Measurements from ENCODE around the gene CLOCK.

The CLOCK gene

DNA sequence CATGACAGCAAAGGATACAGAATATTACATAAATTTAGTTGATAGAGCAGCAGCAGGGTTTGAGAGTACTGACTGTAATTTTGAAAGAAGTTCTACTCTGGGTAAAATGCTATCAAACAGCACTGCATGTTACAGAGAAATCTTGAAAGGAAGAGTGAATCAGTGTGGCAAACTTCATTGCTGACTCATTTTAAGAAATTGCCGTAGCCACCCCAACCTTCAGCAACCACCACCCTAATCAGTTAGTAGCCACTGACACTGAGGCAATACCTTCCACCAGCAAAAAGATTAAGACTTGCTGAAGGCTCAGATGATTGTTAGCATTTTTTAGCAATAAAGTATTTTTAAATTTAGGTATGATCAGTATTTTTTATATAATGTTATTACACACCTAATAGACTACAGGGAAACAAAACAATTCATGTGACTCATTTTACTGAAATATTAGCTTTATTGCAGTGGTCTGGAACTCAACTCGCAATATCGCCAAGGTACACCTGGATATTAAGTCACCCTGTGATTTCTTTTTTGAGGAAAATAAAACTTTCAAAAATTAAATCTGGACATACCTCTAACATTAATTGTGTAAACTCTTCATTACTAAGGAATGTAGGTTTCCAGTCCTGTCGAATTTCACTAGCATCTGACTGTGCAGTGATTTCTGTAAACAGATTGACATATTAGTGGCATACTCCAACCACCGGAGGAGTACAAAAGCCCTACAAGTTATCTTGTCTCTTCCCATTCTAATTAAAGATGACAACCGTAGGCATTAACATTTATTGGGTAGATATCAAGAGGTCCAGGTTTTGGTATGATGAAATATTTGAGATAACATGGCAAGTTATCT lies 71.1 kb downstream of the CLOCK start:
- peaks cover 20% of the 10 kb centered on the region for H3K4me1 ChIP-seq (ENCODE audit: insufficient read depth, low read length)
- no peak overlapping the region for H3K9ac ChIP-seq (ENCODE audit: low read depth, low read length)
- no peak overlapping the region for H3K4me3 ChIP-seq (ENCODE audit: low read length)
- H3K27ac ChIP-seq (ENCODE audit: low read depth, low read length): no peak overlapping the region
- no peaks in the 10 kb centered on the region for H3K27me3 ChIP-seq (ENCODE audit: insufficient read depth, low read length)
- H3K36me3 ChIP-seq (ENCODE audit: insufficient read depth, low read length): peaks cover 46% of the 10 kb centered on the region
- H3K9me3 ChIP-seq (ENCODE audit: insufficient read depth, low read depth, low read length): peaks cover 9% of the 10 kb centered on the region; the same call in 1 of the 2 replicates
- over 99% methylated on average over 6 of the region's 6 CpGs for WGBS

DNA sequence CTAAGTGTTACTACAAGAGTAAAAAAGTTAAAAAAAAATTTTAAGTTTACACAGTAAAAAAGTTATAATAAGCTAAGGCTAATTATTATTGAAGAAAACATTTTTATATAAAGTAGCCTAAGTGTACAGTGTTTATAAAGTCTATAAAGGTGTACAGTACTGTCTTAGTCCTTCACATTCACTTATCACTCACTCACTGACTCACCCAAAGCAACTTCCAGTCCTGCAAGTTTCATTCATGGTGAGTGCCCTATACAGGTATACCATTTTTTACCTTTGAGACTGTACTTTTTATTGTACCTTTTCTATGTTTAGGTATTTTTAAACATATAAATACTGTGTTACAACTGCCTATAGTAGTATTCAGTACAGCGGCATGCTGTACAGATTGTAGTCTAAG lies 76.7 kb downstream of the CLOCK start:
- Histone ChIP-seq H3K9me3 (ENCODE audit: insufficient read depth, low read depth, low read length) (peaks cover 5% of the 10 kb centered on the region; the same call in 1 of the 2 replicates), H3K27me3 (ENCODE audit: insufficient read depth, low read length) (no peaks in the 10 kb centered on the region), H3K36me3 (ENCODE audit: insufficient read depth, low read length) (peaks cover 72% of the 10 kb centered on the region), H3K4me1 (ENCODE audit: insufficient read depth, low read length) (peaks cover 7% of the 10 kb centered on the region; the same call in 1 of the 2 replicates), H3K9ac (ENCODE audit: low read depth, low read length) (no peak overlapping the region), H3K27ac (ENCODE audit: low read depth, low read length) (no peak overlapping the region), H3K4me3 (ENCODE audit: low read length) (no peak overlapping the region)
- WGBS: 100% methylated on average over 1 of the region's 1 CpG

DNA sequence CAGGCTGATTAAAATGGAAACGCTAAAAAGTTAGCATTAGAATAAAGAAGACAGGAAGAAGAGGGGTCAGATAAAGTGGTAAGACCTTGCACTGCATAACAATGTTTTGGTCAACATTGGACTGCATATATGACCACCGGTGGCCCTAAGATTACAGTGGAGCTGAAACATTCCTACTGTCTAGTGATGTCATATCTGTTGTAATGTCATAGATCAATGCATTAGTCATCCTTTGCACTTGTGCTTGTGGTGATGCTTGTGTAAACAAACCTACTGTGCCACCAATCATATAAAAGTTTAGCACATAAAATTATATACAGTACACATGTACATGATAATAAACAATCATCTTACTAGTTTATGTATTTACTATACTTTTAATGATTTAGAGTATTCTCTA lies 78.0 kb downstream of the CLOCK start:
- Histone ChIP-seq H3K27ac (ENCODE audit: low read depth, low read length) (no peak overlapping the region), H3K4me1 (ENCODE audit: insufficient read depth, low read length) (peaks cover 7% of the 10 kb centered on the region; the same call in 1 of the 2 replicates), H3K9ac (ENCODE audit: low read depth, low read length) (no peak overlapping the region), H3K36me3 (ENCODE audit: insufficient read depth, low read length) (peaks cover 69% of the 10 kb centered on the region), H3K27me3 (ENCODE audit: insufficient read depth, low read length) (no peaks in the 10 kb centered on the region), H3K9me3 (ENCODE audit: insufficient read depth, low read depth, low read length) (no peaks in the 10 kb centered on the region), H3K4me3 (ENCODE audit: low read length) (no peak overlapping the region)
- 74% methylated on average over 2 of the region's 2 CpGs for WGBS

DNA sequence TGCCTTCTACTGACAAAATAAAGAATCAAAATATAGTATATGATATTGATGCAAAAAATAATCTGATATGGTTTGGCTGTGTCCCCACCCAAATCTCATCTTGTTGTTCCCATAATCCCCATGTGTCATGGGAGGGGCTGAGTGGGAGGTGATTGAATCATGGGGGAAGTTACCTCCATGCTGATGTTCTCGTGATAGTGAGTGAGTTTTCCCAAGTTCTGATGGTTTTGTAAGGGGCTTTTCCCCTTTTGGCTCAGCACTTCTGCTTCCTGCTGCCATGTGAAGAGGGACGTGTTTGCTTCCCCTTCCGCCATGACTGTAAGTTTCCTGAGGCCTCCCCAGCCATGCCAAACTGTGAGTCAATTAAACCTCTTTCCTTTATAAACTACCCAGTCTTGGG lies 80.7 kb downstream of the CLOCK start:
- Histone ChIP-seq H3K27me3 (ENCODE audit: insufficient read depth, low read length) (no peaks in the 10 kb centered on the region), H3K4me3 (ENCODE audit: low read length) (no peak overlapping the region), H3K4me1 (ENCODE audit: insufficient read depth, low read length) (peaks cover 7% of the 10 kb centered on the region; the same call in 1 of the 2 replicates), H3K36me3 (ENCODE audit: insufficient read depth, low read length) (peaks cover 59% of the 10 kb centered on the region), H3K27ac (ENCODE audit: low read depth, low read length) (no peak overlapping the region), H3K9ac (ENCODE audit: low read depth, low read length) (no peak overlapping the region), H3K9me3 (ENCODE audit: insufficient read depth, low read depth, low read length) (no peaks in the 10 kb centered on the region)
- 93% methylated on average over 3 of the region's 3 CpGs for WGBS

DNA sequence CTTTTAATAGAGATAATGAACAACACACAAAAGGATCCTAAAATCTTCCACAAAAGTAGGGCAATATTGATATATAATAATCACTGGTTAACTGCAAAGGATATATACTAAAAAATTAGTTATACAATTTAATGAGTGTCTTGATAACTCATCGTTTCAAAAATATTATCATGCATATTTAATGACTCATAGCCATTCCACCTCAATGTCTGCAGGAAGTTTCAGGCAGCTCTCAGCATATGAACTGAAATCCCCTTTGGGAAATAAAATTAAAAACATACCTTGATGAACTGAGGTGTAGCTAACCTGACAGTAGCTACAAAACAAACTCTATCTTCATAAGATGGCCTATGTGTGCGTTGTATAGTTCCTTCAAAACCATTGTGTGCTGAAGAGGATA lies 88.1 kb downstream of the CLOCK start:
- Histone ChIP-seq H3K9me3 (ENCODE audit: insufficient read depth, low read depth, low read length) (no peaks in the 10 kb centered on the region), H3K27me3 (ENCODE audit: insufficient read depth, low read length) (no peaks in the 10 kb centered on the region), H3K9ac (ENCODE audit: low read depth, low read length) (no peak overlapping the region), H3K4me1 (ENCODE audit: insufficient read depth, low read length) (no peaks in the 10 kb centered on the region), H3K27ac (ENCODE audit: low read depth, low read length) (no peak overlapping the region), H3K36me3 (ENCODE audit: insufficient read depth, low read length) (peaks cover 52% of the 10 kb centered on the region), H3K4me3 (ENCODE audit: low read length) (no peak overlapping the region)
- 91% methylated on average over 1 of the region's 2 CpGs for WGBS

DNA sequence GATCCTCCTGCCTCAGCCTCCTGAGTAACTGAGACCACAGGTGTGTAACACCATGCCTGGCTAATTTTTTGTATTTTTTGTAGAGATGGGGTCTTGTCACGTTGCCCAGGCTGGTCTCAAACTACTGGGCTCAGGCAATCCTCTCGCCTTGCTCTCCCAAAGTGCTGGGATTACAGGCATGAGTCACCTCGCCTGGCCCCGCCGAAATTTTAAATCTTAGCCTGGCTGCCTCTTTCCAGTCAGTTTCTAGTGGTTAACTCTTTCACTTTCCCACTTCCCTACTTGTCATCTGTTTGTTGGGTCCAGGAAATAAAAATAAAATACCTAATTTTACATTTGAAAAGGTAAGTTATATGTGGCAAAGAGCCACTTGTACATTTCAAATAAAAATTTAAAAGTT lies 88.5 kb downstream of the CLOCK start:
- H3K27ac ChIP-seq (ENCODE audit: low read depth, low read length): no peak overlapping the region
- H3K27me3 ChIP-seq (ENCODE audit: insufficient read depth, low read length): no peaks in the 10 kb centered on the region
- H3K4me1 ChIP-seq (ENCODE audit: insufficient read depth, low read length): no peaks in the 10 kb centered on the region
- peaks cover 57% of the 10 kb centered on the region for H3K36me3 ChIP-seq (ENCODE audit: insufficient read depth, low read length)
- H3K4me3 ChIP-seq (ENCODE audit: low read length): no peak overlapping the region
- no peak overlapping the region for H3K9ac ChIP-seq (ENCODE audit: low read depth, low read length)
- H3K9me3 ChIP-seq (ENCODE audit: insufficient read depth, low read depth, low read length): no peaks in the 10 kb centered on the region
- 94% methylated on average over 5 of the region's 5 CpGs for WGBS

DNA sequence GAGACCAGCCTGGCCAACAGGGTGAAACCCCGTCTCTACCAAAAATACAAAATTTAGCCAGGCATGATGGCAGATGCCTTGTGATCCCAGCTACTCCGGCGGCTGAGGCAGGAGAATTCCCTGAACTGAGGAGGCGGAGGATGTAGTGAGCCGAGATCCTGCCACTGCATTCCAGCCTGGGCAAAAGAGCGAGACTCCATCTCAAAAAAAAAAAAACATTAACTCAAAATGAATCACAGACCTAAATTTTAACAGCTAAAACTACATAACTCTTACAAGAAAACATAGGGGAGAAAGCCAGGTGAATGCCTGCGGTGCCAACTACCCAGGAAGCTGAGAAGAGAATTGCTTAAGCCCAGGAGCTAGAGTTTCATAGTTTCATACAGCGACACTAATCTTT lies 96.1 kb downstream of the CLOCK start:
- peaks cover 84% of the 10 kb centered on the region for H3K36me3 ChIP-seq (ENCODE audit: insufficient read depth, low read length)
- 97% methylated on average over 8 of the region's 8 CpGs for WGBS
- no peak overlapping the region for H3K27ac ChIP-seq (ENCODE audit: low read depth, low read length)
- no peaks in the 10 kb centered on the region for H3K27me3 ChIP-seq (ENCODE audit: insufficient read depth, low read length)
- no peaks in the 10 kb centered on the region for H3K4me1 ChIP-seq (ENCODE audit: insufficient read depth, low read length)
- H3K9ac ChIP-seq (ENCODE audit: low read depth, low read length): no peak overlapping the region
- no peaks in the 10 kb centered on the region for H3K9me3 ChIP-seq (ENCODE audit: insufficient read depth, low read depth, low read length)
- H3K4me3 ChIP-seq (ENCODE audit: low read length): no peak overlapping the region

DNA sequence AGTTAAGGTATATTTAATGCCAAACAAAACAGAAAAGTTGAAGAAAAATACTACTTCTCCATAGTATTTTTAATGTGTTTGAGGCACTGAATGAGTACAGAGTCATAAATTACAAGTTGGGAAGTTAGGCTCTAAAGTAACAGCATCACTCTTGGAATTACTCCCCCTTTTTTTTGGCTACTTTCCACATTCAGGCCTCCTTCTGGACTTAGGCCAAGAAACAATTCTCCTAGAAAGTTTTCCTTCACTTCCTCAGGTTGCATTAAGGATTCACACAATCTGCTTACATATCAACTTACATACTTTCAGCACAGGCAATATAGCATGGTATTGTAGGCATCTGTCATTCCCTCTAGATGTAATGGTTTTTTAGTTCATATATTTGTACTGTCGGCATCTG lies 98.9 kb downstream of the CLOCK start:
- no peak overlapping the region for H3K27ac ChIP-seq (ENCODE audit: low read depth, low read length)
- no peaks in the 10 kb centered on the region for H3K27me3 ChIP-seq (ENCODE audit: insufficient read depth, low read length)
- no peak overlapping the region for H3K4me3 ChIP-seq (ENCODE audit: low read length)
- H3K4me1 ChIP-seq (ENCODE audit: insufficient read depth, low read length): no peaks in the 10 kb centered on the region
- H3K9me3 ChIP-seq (ENCODE audit: insufficient read depth, low read depth, low read length): no peaks in the 10 kb centered on the region
- peaks cover 82% of the 10 kb centered on the region for H3K36me3 ChIP-seq (ENCODE audit: insufficient read depth, low read length)
- WGBS: no CpG with 5 or more reads among the region's 1 CpG
- H3K9ac ChIP-seq (ENCODE audit: low read depth, low read length): no peak overlapping the region

DNA sequence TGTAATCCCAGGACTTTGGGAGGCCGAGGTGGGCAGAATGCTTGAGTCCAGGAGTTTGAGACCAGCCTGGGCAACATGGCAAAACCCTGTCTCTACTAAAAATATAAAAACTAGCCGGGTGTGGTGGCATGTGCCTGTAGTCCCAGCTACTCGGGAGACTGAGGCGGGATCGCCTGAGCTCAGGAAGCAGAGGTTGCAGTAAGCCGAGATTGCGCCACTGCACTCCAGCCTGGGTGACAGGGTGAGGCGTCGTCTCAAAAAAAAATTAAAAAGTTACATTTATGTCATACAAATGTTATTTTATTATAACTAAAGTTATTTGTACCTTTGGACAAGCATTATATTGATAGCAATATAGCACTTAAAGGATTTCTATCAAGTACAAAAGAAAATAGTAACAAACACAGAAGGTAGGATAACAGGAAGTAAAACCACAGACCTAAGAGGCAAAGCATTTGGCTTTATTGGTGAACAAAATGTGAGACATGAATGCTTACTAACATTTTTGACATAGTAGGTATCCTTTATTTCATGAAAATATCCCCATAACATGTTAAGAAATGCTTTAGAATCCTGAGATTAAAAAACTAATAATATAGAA lies 99.5 kb downstream of the CLOCK start:
- H3K4me3 ChIP-seq (ENCODE audit: low read length): no peak overlapping the region
- 97% methylated on average over 7 of the region's 9 CpGs for WGBS
- H3K9ac ChIP-seq (ENCODE audit: low read depth, low read length): no peak overlapping the region
- no peaks in the 10 kb centered on the region for H3K4me1 ChIP-seq (ENCODE audit: insufficient read depth, low read length)
- H3K9me3 ChIP-seq (ENCODE audit: insufficient read depth, low read depth, low read length): no peaks in the 10 kb centered on the region
- no peak overlapping the region for H3K27ac ChIP-seq (ENCODE audit: low read depth, low read length)
- H3K27me3 ChIP-seq (ENCODE audit: insufficient read depth, low read length): no peaks in the 10 kb centered on the region
- H3K36me3 ChIP-seq (ENCODE audit: insufficient read depth, low read length): peaks cover 82% of the 10 kb centered on the region

DNA sequence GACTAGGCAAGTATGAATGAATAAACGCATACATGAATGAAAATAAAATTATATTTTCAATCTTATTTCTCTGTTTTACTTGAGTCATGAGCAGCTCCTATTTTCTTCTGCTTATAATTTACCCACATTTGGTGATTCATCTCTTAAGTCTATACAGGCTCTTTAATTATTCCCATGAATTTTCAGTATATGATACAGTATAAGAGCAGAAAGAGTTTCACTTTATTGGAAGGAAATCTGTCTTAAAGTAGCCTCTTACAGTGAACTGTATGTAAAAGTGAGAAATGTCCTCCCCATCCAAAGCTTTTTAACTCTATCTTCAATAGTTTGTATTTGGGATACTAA lies 100.2 kb downstream of the CLOCK start:
- no peak overlapping the region for H3K9ac ChIP-seq (ENCODE audit: low read depth, low read length)
- H3K9me3 ChIP-seq (ENCODE audit: insufficient read depth, low read depth, low read length): no peaks in the 10 kb centered on the region
- no peaks in the 10 kb centered on the region for H3K27me3 ChIP-seq (ENCODE audit: insufficient read depth, low read length)
- whole genome bisulfite sequencing: no CpG with 5 or more reads among the region's 1 CpG
- no peak overlapping the region for H3K4me3 ChIP-seq (ENCODE audit: low read length)
- no peaks in the 10 kb centered on the region for H3K4me1 ChIP-seq (ENCODE audit: insufficient read depth, low read length)
- H3K27ac ChIP-seq (ENCODE audit: low read depth, low read length): no peak overlapping the region
- peaks cover 82% of the 10 kb centered on the region for H3K36me3 ChIP-seq (ENCODE audit: insufficient read depth, low read length)

DNA sequence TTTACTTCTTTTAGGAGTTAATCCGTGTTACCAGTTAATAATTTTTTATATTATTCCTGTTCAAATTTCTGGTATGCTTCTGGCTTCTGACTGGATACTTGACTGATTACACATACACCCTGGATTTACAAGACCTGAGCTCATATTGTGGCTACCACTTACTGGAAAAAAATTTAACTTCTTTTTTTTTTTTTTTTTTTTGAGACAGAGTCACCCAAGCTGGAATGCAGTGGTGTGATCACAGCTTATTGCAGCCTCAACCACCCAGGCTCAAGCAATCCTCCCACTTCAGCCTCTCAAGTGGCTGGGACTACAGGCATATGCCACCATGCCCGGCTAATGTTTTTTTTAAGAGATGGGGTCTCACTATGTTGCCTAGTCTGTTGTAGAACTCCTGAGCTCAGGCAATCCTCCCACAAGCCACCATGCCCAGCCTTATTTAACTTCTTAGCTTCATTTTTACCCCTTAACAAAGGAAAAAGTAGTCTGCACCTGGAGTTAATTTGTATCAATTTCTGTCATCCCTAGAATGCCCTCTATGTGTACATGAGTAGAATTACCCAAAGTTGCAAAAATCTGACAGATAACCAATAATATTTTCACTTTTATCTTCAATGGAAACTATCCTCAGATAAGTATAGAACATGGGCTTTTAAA lies 100.7 kb downstream of the CLOCK start:
- H3K27ac ChIP-seq (ENCODE audit: low read depth, low read length): no peak overlapping the region
- H3K27me3 ChIP-seq (ENCODE audit: insufficient read depth, low read length): no peaks in the 10 kb centered on the region
- no peak overlapping the region for H3K4me3 ChIP-seq (ENCODE audit: low read length)
- no peak overlapping the region for H3K9ac ChIP-seq (ENCODE audit: low read depth, low read length)
- 89% methylated on average over 1 of the region's 2 CpGs for WGBS
- peaks cover 84% of the 10 kb centered on the region for H3K36me3 ChIP-seq (ENCODE audit: insufficient read depth, low read length)
- H3K4me1 ChIP-seq (ENCODE audit: insufficient read depth, low read length): no peaks in the 10 kb centered on the region
- no peaks in the 10 kb centered on the region for H3K9me3 ChIP-seq (ENCODE audit: insufficient read depth, low read depth, low read length)

Data from HUES64 (cell line).